Measurements from ENCODE around the gene HCK.
A peak's percentile ranks its signal among the peaks of the same experiment; 100 is the strongest.

HCK gene

GRCh38 chr20:32108814-32109391, 56.9 kb downstream of the HCK start:
- Histone ChIP-seq H3K9ac (ENCODE audit: low read depth, low read length) (no peak overlapping the region; the same call in 1 of the 2 replicates), H4K20me1 (ENCODE audit: insufficient read depth, low read length) (peaks cover 15% of the 10 kb centered on the region; the same call in 1 of the 2 replicates), H3K9me3 (ENCODE audit: insufficient read depth, low read length, severe bottlenecking) (no peaks in the 10 kb centered on the region), H3K4me2 (ENCODE audit: insufficient read depth, low read length) (peak overlapping the region; percentile 87; the same call in 1 of the 2 replicates), H3K27ac (ENCODE audit: low read length) (no peak overlapping the region), H3K27me3 (ENCODE audit: insufficient read depth, low read length, poor library complexity) (no peaks in the 10 kb centered on the region), H3K36me3 (ENCODE audit: insufficient read depth, low read length) (peaks cover 7% of the 10 kb centered on the region), H2AFZ (ENCODE audit: low read depth, low read length) (peak overlapping the region; percentile 86), H3K4me3 (ENCODE audit: low read depth in 1 of 2, low read length in 2 of 2) (peak overlapping the region in 1 of 2 experiments; percentile 93; a peak in 3 of 4 replicates), H3K79me2 (ENCODE audit: insufficient read depth, low read length) (peaks cover 44% of the 10 kb centered on the region), H3K4me1 (ENCODE audit: insufficient read depth, low read length) (peaks cover 37% of the 10 kb centered on the region)
- no peak for DNase-seq
- ATAC-seq (ENCODE audit: insufficient read depth, low read depth), result no peak
- TF ChIP-seq, protein P1, sequence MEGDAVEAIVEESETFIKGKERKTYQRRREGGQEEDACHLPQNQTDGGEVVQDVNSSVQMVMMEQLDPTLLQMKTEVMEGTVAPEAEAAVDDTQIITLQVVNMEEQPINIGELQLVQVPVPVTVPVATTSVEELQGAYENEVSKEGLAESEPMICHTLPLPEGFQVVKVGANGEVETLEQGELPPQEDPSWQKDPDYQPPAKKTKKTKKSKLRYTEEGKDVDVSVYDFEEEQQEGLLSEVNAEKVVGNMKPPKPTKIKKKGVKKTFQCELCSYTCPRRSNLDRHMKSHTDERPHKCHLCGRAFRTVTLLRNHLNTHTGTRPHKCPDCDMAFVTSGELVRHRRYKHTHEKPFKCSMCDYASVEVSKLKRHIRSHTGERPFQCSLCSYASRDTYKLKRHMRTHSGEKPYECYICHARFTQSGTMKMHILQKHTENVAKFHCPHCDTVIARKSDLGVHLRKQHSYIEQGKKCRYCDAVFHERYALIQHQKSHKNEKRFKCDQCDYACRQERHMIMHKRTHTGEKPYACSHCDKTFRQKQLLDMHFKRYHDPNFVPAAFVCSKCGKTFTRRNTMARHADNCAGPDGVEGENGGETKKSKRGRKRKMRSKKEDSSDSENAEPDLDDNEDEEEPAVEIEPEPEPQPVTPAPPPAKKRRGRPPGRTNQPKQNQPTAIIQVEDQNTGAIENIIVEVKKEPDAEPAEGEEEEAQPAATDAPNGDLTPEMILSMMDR (IDR thresholded peaks at IDR 0.05; ENCODE audit: borderline replicate concordance, extremely low read depth, low read length, poor library complexity, severe bottlenecking), result no peak
- no peak for TF ChIP-seq EZH2 (IDR thresholded peaks at IDR 0.05; ENCODE audit: borderline replicate concordance, low read depth, low read length, severe bottlenecking)

DNA sequence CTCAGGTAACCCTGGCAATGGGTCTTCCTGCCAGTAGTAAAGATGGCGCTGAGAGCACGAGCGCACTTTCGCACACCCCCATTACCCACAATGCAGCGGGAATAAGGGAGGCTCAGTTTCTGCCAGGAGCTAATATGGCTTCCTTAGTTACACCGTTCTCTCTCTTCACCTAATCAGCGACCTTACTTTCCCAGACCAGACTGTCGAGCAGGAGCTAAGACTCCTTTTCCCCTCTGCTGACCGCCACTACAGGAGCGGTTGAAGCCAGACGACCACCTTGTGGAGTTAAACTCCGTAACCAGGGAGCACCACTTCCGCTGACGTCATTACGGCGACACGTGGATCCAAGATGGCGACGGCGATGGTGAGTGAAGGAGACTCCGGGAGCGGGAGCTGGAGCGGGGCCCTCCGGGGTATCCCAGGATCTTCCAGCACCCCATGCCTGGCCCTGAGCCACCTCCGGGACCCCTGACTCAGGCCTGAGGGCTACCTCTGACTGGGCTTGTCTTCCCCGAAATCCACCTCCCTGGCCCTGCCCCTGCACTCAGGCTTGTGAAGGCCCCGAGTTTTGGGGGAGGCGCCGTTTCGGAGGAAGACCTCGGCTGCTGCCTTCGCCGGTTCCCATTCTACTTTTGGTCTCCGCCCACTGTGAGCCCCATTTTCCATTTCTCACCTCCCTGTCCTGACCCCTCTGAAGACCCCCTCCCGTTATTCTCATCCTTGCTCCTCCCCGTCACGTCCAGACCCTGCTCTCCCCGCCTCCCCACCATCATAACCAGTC, 57.5 kb downstream of the HCK start, which contains the start of gene TM9SF4:
TM9SF4 (plus strand) TSS at position 323 of the 781 bp plus-strand sequence; CDS start at position 350, 27 bp downstream.
- Histone ChIP-seq H3K27ac (ENCODE audit: low read length) (peak within 1 kb of the TSS; percentile 93), H4K20me1 (ENCODE audit: insufficient read depth, low read length) (peaks cover 22% of the 10 kb centered on the region; the same call in 1 of the 2 replicates), H3K9ac (ENCODE audit: low read depth, low read length) (peak within 1 kb of the TSS; percentile 81), H2AFZ (ENCODE audit: low read depth, low read length) (peak within 1 kb of the TSS; percentile 86), H3K27me3 (ENCODE audit: insufficient read depth, low read length, poor library complexity) (no peaks in the 10 kb centered on the region), H3K4me2 (ENCODE audit: insufficient read depth, low read length) (peak within 1 kb of the TSS; percentile 87), H3K79me2 (ENCODE audit: insufficient read depth, low read length) (peaks cover 50% of the 10 kb centered on the region), H3K4me3 (ENCODE audit: low read depth in 1 of 2, low read length in 2 of 2) (peak within 1 kb of the TSS; percentile 85 to 93), H3K4me1 (ENCODE audit: insufficient read depth, low read length) (peaks cover 37% of the 10 kb centered on the region), H3K36me3 (ENCODE audit: insufficient read depth, low read length) (peaks cover 9% of the 10 kb centered on the region), H3K9me3 (ENCODE audit: insufficient read depth, low read length, severe bottlenecking) (no peaks in the 10 kb centered on the region)
- TF ChIP-seq, protein P1 (IDR thresholded peaks at IDR 0.05; ENCODE audit: borderline replicate concordance, extremely low read depth, low read length, poor library complexity, severe bottlenecking), result no peak
- TF ChIP-seq EZH2 (IDR thresholded peaks at IDR 0.05; ENCODE audit: borderline replicate concordance, low read depth, low read length, severe bottlenecking), result no peak
- ATAC-seq (ENCODE audit: insufficient read depth, low read depth) (peak; percentile 86), DNase-seq (peak; percentile 96)

DNA sequence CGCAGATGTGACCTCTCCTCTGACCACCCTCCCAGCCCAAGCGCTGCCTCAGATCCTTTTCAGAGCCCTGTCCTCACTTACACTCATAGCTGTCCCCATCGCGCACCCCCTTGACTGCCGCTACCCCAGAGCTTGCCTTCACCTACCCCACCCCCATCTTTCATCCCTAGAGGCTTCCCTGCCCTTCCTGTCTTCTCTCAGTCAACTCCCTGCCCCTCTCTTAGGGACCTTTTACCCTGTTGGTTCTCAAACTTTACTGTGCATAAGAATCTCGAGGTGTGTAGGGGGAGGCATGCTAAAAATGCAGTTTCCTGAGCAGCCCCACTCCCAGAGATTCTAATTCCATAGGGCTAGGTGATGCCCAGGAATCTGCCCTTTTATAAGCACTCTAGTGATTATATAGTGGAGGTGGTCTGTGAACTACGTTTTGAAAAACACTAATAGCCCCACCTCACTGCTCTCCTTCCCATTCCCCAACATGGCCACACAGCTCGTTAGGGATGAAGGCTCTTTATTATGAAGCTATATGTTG, 58.2 kb downstream of the HCK start:
- Histone ChIP-seq H3K36me3 (ENCODE audit: insufficient read depth, low read length) (peaks cover 15% of the 10 kb centered on the region), H3K4me3 (ENCODE audit: low read depth in 1 of 2, low read length in 2 of 2) (peak overlapping the region; percentile 85 to 93), H3K9me3 (ENCODE audit: insufficient read depth, low read length, severe bottlenecking) (no peaks in the 10 kb centered on the region), H2AFZ (ENCODE audit: low read depth, low read length) (peak overlapping the region; percentile 86), H3K9ac (ENCODE audit: low read depth, low read length) (peak overlapping the region; percentile 81), H3K27ac (ENCODE audit: low read length) (peak overlapping the region; percentile 93), H3K4me2 (ENCODE audit: insufficient read depth, low read length) (peak overlapping the region; percentile 87), H3K4me1 (ENCODE audit: insufficient read depth, low read length) (peaks cover 37% of the 10 kb centered on the region), H4K20me1 (ENCODE audit: insufficient read depth, low read length) (peaks cover 27% of the 10 kb centered on the region), H3K27me3 (ENCODE audit: insufficient read depth, low read length, poor library complexity) (no peaks in the 10 kb centered on the region), H3K79me2 (ENCODE audit: insufficient read depth, low read length) (peaks cover 57% of the 10 kb centered on the region)
- no peak for TF ChIP-seq EZH2 (IDR thresholded peaks at IDR 0.05; ENCODE audit: borderline replicate concordance, low read depth, low read length, severe bottlenecking)
- DNase-seq, result no peak
- peak; percentile 27; the same call in 2 of the 3 replicates for ATAC-seq (ENCODE audit: insufficient read depth, low read depth)
